HCT116 (cell line): ENCODE results near the gene ZNF74.
"Not testable (repeated sequence)": the region's sequence is repeated elsewhere in the genome, so short reads cannot be mapped to it uniquely, and the experiment has no call there.

Experiments used
- FOSL1 ChIP-seq: IDR thresholded peaks from 2 replicates; pipeline ENCODE4 v1.6.1; 2012; ENCODE audit warnings: low read depth
- POLR2A ChIP-seq: IDR thresholded peaks from 2 replicates; pipeline ENCODE4 v1.7.0; 2011; ENCODE audit warnings: borderline replicate concordance; ENCODE audit not compliant: insufficient read depth, insufficient read length; ENCODE audit errors: extremely low read depth
- POLR2AphosphoS5 ChIP-seq: IDR thresholded peaks from 2 replicates; pipeline ENCODE4 v1.6.1; 2011; ENCODE audit warnings: mild to moderate bottlenecking, low read depth, low read length, moderate library complexity
- SP1 ChIP-seq: IDR thresholded peaks from 2 replicates; pipeline ENCODE4 v1.6.1; 2012; ENCODE audit warnings: low read depth
- TF ChIP-seq, protein P1 (sequence below), 3 experiments: fragments of 200-600 bp in 1 of 3; sonication (generic) in 1 of 3; IDR thresholded peaks in 2 of 3; conservative IDR thresholded peaks in 1 of 3; 2 replicates each; pipeline ENCODE4 v1.5.1; 2012 to 2017; ENCODE audit warnings: low read depth in 2 of 3, low read length in 2 of 3, antibody characterized with exemption in 1 of 3, borderline replicate concordance in 1 of 3, control low read depth in 1 of 3, mild to moderate bottlenecking in 1 of 3, mixed read lengths in 1 of 3, mixed run types in 1 of 3, moderate library complexity in 1 of 3; ENCODE audit not compliant: insufficient read depth in 1 of 3
- TF ChIP-seq, protein P2 (sequence below): IDR thresholded peaks from 2 replicates; pipeline ENCODE4 v1.6.1; 2012

GRCh38 chr22:20415241-20415640 is 21.3 kb downstream of the ZNF74 start:
- TF ChIP-seq, protein P1, sequence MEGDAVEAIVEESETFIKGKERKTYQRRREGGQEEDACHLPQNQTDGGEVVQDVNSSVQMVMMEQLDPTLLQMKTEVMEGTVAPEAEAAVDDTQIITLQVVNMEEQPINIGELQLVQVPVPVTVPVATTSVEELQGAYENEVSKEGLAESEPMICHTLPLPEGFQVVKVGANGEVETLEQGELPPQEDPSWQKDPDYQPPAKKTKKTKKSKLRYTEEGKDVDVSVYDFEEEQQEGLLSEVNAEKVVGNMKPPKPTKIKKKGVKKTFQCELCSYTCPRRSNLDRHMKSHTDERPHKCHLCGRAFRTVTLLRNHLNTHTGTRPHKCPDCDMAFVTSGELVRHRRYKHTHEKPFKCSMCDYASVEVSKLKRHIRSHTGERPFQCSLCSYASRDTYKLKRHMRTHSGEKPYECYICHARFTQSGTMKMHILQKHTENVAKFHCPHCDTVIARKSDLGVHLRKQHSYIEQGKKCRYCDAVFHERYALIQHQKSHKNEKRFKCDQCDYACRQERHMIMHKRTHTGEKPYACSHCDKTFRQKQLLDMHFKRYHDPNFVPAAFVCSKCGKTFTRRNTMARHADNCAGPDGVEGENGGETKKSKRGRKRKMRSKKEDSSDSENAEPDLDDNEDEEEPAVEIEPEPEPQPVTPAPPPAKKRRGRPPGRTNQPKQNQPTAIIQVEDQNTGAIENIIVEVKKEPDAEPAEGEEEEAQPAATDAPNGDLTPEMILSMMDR (IDR thresholded peaks at IDR 0.05 in 2 of 3, conservative IDR thresholded peaks at IDR 0.05 in 1 of 3; ENCODE audit: borderline replicate concordance in 1 of 3, insufficient read depth in 1 of 3, low read depth in 2 of 3, low read length in 2 of 3): not testable (repeated sequence)
- TF ChIP-seq FOSL1, POLR2AphosphoS5, POLR2A, SP1: not testable (repeated sequence)
- TF ChIP-seq, protein P2, sequence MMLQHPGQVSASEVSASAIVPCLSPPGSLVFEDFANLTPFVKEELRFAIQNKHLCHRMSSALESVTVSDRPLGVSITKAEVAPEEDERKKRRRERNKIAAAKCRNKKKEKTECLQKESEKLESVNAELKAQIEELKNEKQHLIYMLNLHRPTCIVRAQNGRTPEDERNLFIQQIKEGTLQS: not testable (repeated sequence)
